RPMI8226 (cell line): ENCODE measurements around the gene IFIT2.
A peak's percentile ranks its signal among the peaks of the same experiment; 100 is the strongest.
"Not testable (repeated sequence)": the region's sequence is repeated elsewhere in the genome, so short reads cannot be mapped to it uniquely, and the experiment has no call there.

Source experiments
- DNase-seq: peaks from one replicate; pipeline ENCODE4 v3.0.0-alpha.2; 2015

Gene IFIT2

GRCh38 chr10:89280508-89280907 is 21.3 kb upstream of the IFIT2 start:
- no peak for DNase-seq

- DNase-seq, result no peak
Measured at GRCh38 chr10:89281606-89282395, 20.0 kb upstream of the IFIT2 start.

- DNase-seq, result no peak
Measured at GRCh38 chr10:89283025-89283935, 18.6 kb upstream of the IFIT2 start.

GRCh38 chr10:89283936-89284475 is 17.8 kb upstream of the IFIT2 start:
- DNase-seq, result no peak

GRCh38 chr10:89284711-89285110 is 17.1 kb upstream of the IFIT2 start:
- not testable (repeated sequence) for DNase-seq

GRCh38 chr10:89285303-89285702 is 16.5 kb upstream of the IFIT2 start:
- DNase-seq, result not testable (repeated sequence)

GRCh38 chr10:89294721-89295239 is 7.1 kb upstream of the IFIT2 start:
- DNase-seq, result no peak

GRCh38 chr10:89295597-89295996 is 6.2 kb upstream of the IFIT2 start:
- no peak for DNase-seq

- DNase-seq, result peak; percentile 17
Measured at GRCh38 chr10:89296220-89296648, 5.6 kb upstream of the IFIT2 start.

GRCh38 chr10:89297356-89297755 is 4.5 kb upstream of the IFIT2 start:
- no peak for DNase-seq

GRCh38 chr10:89297791-89298190 is 4.1 kb upstream of the IFIT2 start:
- DNase-seq, result no peak

GRCh38 chr10:89299031-89299430 is 2.8 kb upstream of the IFIT2 start:
- no peak for DNase-seq

- peak; percentile 45 for DNase-seq
Measured at GRCh38 chr10:89301232-89301631, 614 bp upstream of the IFIT2 start.

GRCh38 chr10:89302625-89303024 is 779 bp downstream of the IFIT2 start:
- DNase-seq, result no peak

GRCh38 chr10:89303161-89303560 is 1.3 kb downstream of the IFIT2 start:
- no peak for DNase-seq

GRCh38 chr10:89304026-89304425 is 2.2 kb downstream of the IFIT2 start:
- DNase-seq, result no peak

GRCh38 chr10:89304446-89304845 is 2.6 kb downstream of the IFIT2 start:
- no peak for DNase-seq

GRCh38 chr10:89304925-89305324 is 3.1 kb downstream of the IFIT2 start:
- no peak for DNase-seq

GRCh38 chr10:89305766-89306433 is 4.1 kb downstream of the IFIT2 start:
- DNase-seq, result no peak

GRCh38 chr10:89306434-89307268 is 4.8 kb downstream of the IFIT2 start:
- DNase-seq, result no peak

GRCh38 chr10:89307269-89307577 is 5.4 kb downstream of the IFIT2 start:
- no peak for DNase-seq

GRCh38 chr10:89308266-89308665 is 6.4 kb downstream of the IFIT2 start:
- DNase-seq, result no peak
